ENCODE results near the gene RBPMS2. TPM values are rescaled to one million over a fixed set of nuclear protein-coding genes. Genes with fewer than 3 reads are reported as not detected.

Gene RBPMS2
- polyA plus RNA-seq, 1 experiment, result 0.67 TPM

DNA sequence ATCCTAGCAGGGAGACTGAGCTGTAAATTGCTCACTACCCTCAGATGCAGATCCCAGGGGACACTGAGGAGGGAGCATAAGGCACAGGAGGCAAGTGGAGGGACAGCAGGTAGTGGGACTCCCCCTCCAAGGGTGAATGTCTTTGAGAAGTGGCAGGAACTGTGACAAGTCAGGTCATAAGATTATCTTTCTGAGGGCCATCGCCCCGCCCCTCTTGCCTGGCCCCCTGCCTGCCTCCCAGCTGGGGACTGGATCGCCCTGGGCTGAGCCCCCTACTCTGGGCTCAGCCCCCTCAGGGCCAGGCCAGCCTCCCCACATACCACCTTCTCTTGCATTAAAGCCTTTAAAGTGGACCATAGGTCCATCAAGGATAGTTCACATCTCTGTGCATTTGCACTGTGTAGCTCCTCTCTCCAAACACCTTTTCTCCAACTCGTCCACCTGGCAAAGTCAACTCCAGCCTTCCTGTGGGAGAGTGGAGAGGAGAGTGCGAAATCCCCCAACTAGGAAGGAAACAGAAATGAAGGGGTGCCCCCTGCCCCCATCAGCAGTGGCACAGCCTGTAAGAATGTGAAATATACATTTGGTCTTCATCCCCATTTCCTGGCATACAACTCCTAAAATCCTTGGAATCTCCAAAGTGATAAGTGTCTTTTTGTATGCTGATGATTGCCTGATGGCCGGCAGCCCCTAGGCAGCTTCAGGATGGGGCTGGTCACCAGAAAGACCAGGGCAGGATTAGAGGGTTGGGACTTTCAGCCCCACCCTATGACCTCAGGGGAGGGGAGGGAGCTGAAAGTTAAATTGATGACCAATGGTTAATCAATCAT, 35.3 kb upstream of the RBPMS2 start:
- ChIA-PET CTCF (interaction anchor here (0.7 to 21.1 kb wide), 27 partner anchors 8 to 251 kb away, joined by 3 to 416 read pairs (median 5); partner anchors contain the start of genes ANKDD1A and PIF1), POLR2A (no interaction called here)
- Histone ChIP-seq H3K4me3 (ENCODE audit: low read depth, low read length) (no peak overlapping the region), H3K27me3 (ENCODE audit: control insufficient read depth, insufficient read depth, low read length) (peaks cover 1% of the 10 kb centered on the region; the same call in 1 of the 2 replicates), H3K36me3 (ENCODE audit: control insufficient read depth, insufficient read depth, low read length) (no peaks in the 10 kb centered on the region)
- DNase-seq (ENCODE audit: low read depth), result no peak
- TF ChIP-seq CTCF (IDR thresholded peaks at IDR 0.05; ENCODE audit: insufficient read depth, low read depth, low read length), result no peak

DNA sequence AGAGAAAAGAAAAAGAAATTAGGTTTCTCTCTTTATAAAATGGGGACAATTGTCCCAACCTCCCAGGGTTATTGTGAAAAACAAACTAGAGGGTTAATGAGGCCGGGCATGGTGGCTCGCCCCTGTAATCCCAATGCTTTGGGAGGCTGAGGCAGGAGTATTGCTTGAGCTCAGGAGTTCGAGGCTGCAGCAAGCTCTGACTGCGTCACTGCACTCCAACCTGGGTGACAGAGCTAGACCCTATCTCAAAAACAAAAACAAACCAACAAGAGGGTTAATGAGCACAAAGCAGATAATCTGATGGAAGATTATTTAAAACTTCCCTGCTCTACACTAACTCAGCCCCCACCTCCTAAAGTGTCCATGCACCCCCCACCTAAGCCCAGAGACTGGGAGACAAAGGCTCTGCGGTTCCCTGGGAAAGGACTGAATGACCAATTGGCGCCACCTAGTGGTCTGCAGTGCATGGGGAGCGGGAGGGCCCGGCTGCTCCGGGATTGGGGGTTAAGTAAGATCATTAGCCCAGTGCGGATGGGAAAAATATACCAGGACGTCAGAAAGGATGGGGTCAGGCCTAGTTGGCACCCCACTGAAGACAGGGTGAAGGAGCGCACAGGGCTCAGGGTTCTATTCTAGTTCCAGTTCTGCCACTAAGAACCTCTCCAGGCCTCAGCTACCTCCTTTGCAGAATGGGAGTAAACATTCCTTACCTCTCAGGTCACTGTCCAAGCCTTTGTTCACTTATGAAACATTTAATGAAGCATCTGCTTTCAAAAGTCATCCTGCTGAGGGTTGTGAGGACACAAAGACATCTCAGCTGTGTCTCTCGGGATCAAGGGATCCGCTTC, 34.5 kb upstream of the RBPMS2 start:
- DNase-seq (ENCODE audit: low read depth), result no peak
- POLR2A ChIA-PET, result no interaction called here

GRCh38 chr15:64808785-64809453, 33.5 kb upstream of the RBPMS2 start:
- peaks cover 1% of the 10 kb centered on the region; the same call in 1 of the 2 replicates for H3K27me3 ChIP-seq (ENCODE audit: control insufficient read depth, insufficient read depth, low read length)
- H3K4me3 ChIP-seq (ENCODE audit: low read depth, low read length), result no peak overlapping the region
- ChIA-PET CTCF (interaction anchor here (0.6 to 21.1 kb wide), 33 partner anchors 8 to 225 kb away, joined by 3 to 416 read pairs (median 4); partner anchors contain the start of gene ANKDD1A), POLR2A (no interaction called here)
- no peaks in the 10 kb centered on the region for H3K36me3 ChIP-seq (ENCODE audit: control insufficient read depth, insufficient read depth, low read length)
- no peak for TF ChIP-seq CTCF (IDR thresholded peaks at IDR 0.05; ENCODE audit: insufficient read depth, low read depth, low read length)
- DNase-seq (ENCODE audit: low read depth), result no peak

More for the DNA sequence above, 34.5 kb upstream of the RBPMS2 start:
- TF ChIP-seq CTCF (IDR thresholded peaks at IDR 0.05; ENCODE audit: insufficient read depth, low read depth, low read length), result peak; percentile 98
- CTCF ChIA-PET, result interaction anchor here (0.6 to 21.1 kb wide), 42 partner anchors 9 to 252 kb away, joined by 3 to 416 read pairs (median 4); partner anchors contain the start of genes ANKDD1A and PIF1
- Histone ChIP-seq H3K36me3 (ENCODE audit: control insufficient read depth, insufficient read depth, low read length) (no peaks in the 10 kb centered on the region), H3K4me3 (ENCODE audit: low read depth, low read length) (no peak overlapping the region), H3K27me3 (ENCODE audit: control insufficient read depth, insufficient read depth, low read length) (peaks cover 1% of the 10 kb centered on the region; the same call in 1 of the 2 replicates)

DNA sequence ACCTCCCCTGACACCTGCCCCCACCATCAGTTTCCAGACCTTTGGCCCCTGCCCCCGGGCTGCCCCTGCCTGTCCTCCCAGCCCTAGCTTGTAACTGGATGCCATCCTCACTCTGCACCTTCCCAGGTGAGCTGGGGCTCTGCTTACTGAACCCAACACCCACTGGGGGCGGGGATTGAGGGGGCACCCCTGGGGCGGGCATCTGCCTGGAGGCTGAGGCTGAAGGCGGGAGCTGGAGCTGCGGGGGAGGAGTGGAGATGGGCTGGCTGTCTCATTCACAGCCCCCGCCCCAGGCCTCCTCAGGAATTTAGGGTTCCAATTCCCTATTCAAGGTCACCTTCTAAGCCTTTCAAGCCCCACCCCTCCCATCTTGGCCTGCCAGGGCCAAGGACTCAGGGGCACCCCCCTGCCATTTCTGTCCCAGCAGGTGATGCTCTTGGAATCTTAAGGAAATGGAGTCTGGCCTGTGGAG, 32.4 kb upstream of the RBPMS2 start:
- ChIA-PET CTCF (interaction anchor here (0.5 to 21.1 kb wide), 3 partner anchors 12 to 1219 kb away, joined by 3 to 416 read pairs (median 8); no protein-coding TSS in a partner anchor), POLR2A (no interaction called here)
- no peaks in the 10 kb centered on the region for H3K36me3 ChIP-seq (ENCODE audit: control insufficient read depth, insufficient read depth, low read length)
- no peak for TF ChIP-seq CTCF (IDR thresholded peaks at IDR 0.05; ENCODE audit: insufficient read depth, low read depth, low read length)
- DNase-seq (ENCODE audit: low read depth), result no peak
- peaks cover 1% of the 10 kb centered on the region; the same call in 1 of the 2 replicates for H3K27me3 ChIP-seq (ENCODE audit: control insufficient read depth, insufficient read depth, low read length)
- H3K4me3 ChIP-seq (ENCODE audit: low read depth, low read length), result no peak overlapping the region

All from BJ (cell line).